ENCODE data around the gene TSPAN14. TPM values are rescaled to one million over a fixed set of nuclear protein-coding genes. Genes with fewer than 3 reads are reported as not detected.

TSPAN14 gene
- total and polyA plus RNA-seq, 10 of the 15 experiments (the other 5 are each of a cell fraction or from before 2014, with no cell fraction given), result 2.5 to 31.7 (median 17.9) TPM

- TF ChIP-seq USF2 (IDR thresholded peaks at IDR 0.05; ENCODE audit: borderline replicate concordance, low read depth, low read length), result no peak
- TF ChIP-seq CHD4 (IDR thresholded peaks at IDR 0.05), result no peak
- no peak for TF ChIP-seq SIX5 (IDR thresholded peaks at IDR 0.05; ENCODE audit: low read depth, low read length, severe bottlenecking)
- TF ChIP-seq SRF (IDR thresholded peaks at IDR 0.05; ENCODE audit: low read depth in 2 of 2, low read length in 2 of 2), result no peak
- no peak for TF ChIP-seq ZBTB40 (IDR thresholded peaks at IDR 0.05; ENCODE audit: borderline replicate concordance)
- no peak for TF ChIP-seq KAT2A (conservative IDR thresholded peaks at IDR 0.05; ENCODE audit: control insufficient read depth, low read depth, low read length)
Observed at GRCh38 chr10:80545258-80545881, 91.3 kb downstream of the TSPAN14 start (continued).
